HepG2 (cell line): ENCODE data around the gene UBE2QL1. TPM values are rescaled to one million over a fixed set of nuclear protein-coding genes. Genes with fewer than 3 reads are reported as not detected.

Experiments used
- CENPT ChIP-seq: sonication (generic); formaldehyde crosslinking; IDR thresholded peaks from 2 replicates; pipeline ENCODE4 v1.8.0; 2022; ENCODE audit warnings: low read depth, mild to moderate bottlenecking, moderate library complexity, missing genetic modification reagents
- CHCHD3 ChIP-seq: sonication (generic); formaldehyde crosslinking; IDR thresholded peaks from 2 replicates; pipeline ENCODE4 v1.8.0; 2022; ENCODE audit warnings: mild to moderate bottlenecking, missing genetic modification reagents, moderate library complexity
- GMEB1 ChIP-seq: sonication (generic); formaldehyde crosslinking; IDR thresholded peaks from 2 replicates; pipeline ENCODE4 v1.5.1; 2020; ENCODE audit warnings: missing genetic modification reagents, mild to moderate bottlenecking, borderline replicate concordance
- HNF1B ChIP-seq: sonication (generic); formaldehyde crosslinking; IDR thresholded peaks from 2 replicates; pipeline ENCODE4 v1.5.1; 2020; ENCODE audit warnings: mild to moderate bottlenecking, moderate library complexity, missing genetic modification reagents
- JUND ChIP-seq: sonication (generic); formaldehyde crosslinking; IDR thresholded peaks from 2 replicates; pipeline ENCODE4 v1.8.0; 2022; ENCODE audit warnings: mild to moderate bottlenecking, missing genetic modification reagents
- MYPOP ChIP-seq: sonication (generic); formaldehyde crosslinking; IDR thresholded peaks from 2 replicates; pipeline ENCODE4 v1.8.1; 2023; ENCODE audit warnings: mild to moderate bottlenecking, moderate library complexity, missing genetic modification reagents
- NPAS2 ChIP-seq: sonication (generic); formaldehyde crosslinking; IDR thresholded peaks from 2 replicates; pipeline ENCODE4 v1.8.0; 2022; ENCODE audit warnings: mild to moderate bottlenecking, missing genetic modification reagents, borderline replicate concordance
- POLR2AphosphoS5 ChIP-seq: IDR thresholded peaks from 2 replicates; pipeline ENCODE4 v1.6.1; 2012; ENCODE audit warnings: low read depth, low read length
- RBAK ChIP-seq: sonication (generic); formaldehyde crosslinking; IDR thresholded peaks from 2 replicates; pipeline ENCODE4 v1.5.1; 2020; ENCODE audit warnings: mild to moderate bottlenecking, missing genetic modification reagents
- SMAD9 ChIP-seq: sonication (generic); formaldehyde crosslinking; IDR thresholded peaks from 2 replicates; pipeline ENCODE4 v1.5.1; 2020; ENCODE audit warnings: mild to moderate bottlenecking, missing genetic modification reagents
- SMYD3 ChIP-seq: sonication (generic); formaldehyde crosslinking; IDR thresholded peaks from 2 replicates; pipeline ENCODE4 v1.8.1; 2023; ENCODE audit warnings: mild to moderate bottlenecking, missing genetic modification reagents
- SNAPC2 ChIP-seq: sonication (generic); formaldehyde crosslinking; IDR thresholded peaks from 2 replicates; pipeline ENCODE4 v1.8.1; 2022; ENCODE audit warnings: mild to moderate bottlenecking, missing genetic modification reagents
- SOX13 ChIP-seq, 3 experiments: fragments of 450-650 bp in 1 of 3; sonication (generic) in 1 of 3; formaldehyde crosslinking in 1 of 3; IDR thresholded peaks in 2 of 3; conservative IDR thresholded peaks in 1 of 3; 2 replicates each; pipeline versions ENCODE4 v1.5.0 to v1.6.1; 2016 to 2020; ENCODE audit warnings: antibody characterized with exemption in 1 of 3, mild to moderate bottlenecking in 1 of 3, missing compliant biosample characterization in 1 of 3, missing genetic modification reagents in 1 of 3, moderate library complexity in 1 of 3
- SYNCRIP ChIP-seq: fragments of 200-400 bp; formaldehyde crosslinking; IDR thresholded peaks from 2 replicates; pipeline ENCODE4 v1.6.1; 2018; ENCODE audit warnings: mild to moderate bottlenecking, low read depth, low read length; ENCODE audit not compliant: insufficient read depth
- ZFP37 ChIP-seq: sonication (generic); formaldehyde crosslinking; IDR thresholded peaks from 2 replicates; pipeline ENCODE4 v1.4.0; 2020; ENCODE audit warnings: missing genetic modification reagents, borderline replicate concordance
- ZKSCAN1 ChIP-seq: fragments of 150-350 bp; IDR thresholded peaks from 2 replicates; pipeline ENCODE4 v1.6.1; 2014; ENCODE audit warnings: low read length
- ZNF557 ChIP-seq: sonication (generic); formaldehyde crosslinking; IDR thresholded peaks from 2 replicates; pipeline ENCODE4 v1.4.0; 2020; ENCODE audit warnings: missing genetic modification reagents
- ZNF567 ChIP-seq: sonication (generic); formaldehyde crosslinking; IDR thresholded peaks from 2 replicates; pipeline ENCODE4 v1.8.1; 2023; ENCODE audit warnings: mild to moderate bottlenecking, missing genetic modification reagents, borderline replicate concordance
- ZNF576 ChIP-seq: sonication (generic); formaldehyde crosslinking; IDR thresholded peaks from 2 replicates; pipeline ENCODE4 v1.4.0; 2020; ENCODE audit warnings: mild to moderate bottlenecking, missing genetic modification reagents
- ZNF670 ChIP-seq: sonication (generic); formaldehyde crosslinking; IDR thresholded peaks from 2 replicates; pipeline ENCODE4 v1.8.0; 2022; ENCODE audit warnings: mild to moderate bottlenecking, missing genetic modification reagents, borderline replicate concordance
- ZNF780A ChIP-seq: sonication (generic); formaldehyde crosslinking; IDR thresholded peaks from 2 replicates; pipeline ENCODE4 v1.8.0; 2022; ENCODE audit warnings: mild to moderate bottlenecking, missing genetic modification reagents, moderate library complexity
- polyA plus RNA-seq, 8 experiments: library from polyadenylated mRNA; depleted of rRNA in 3 of 8; stranded (reverse) in 7 of 8; unstranded in 1 of 8; fragments of >200 nt; fragmentation: Illumina TruSeq in 4 of 8; extraction: Trizol in 4 of 8; gene quantifications; 2 replicates each; pipeline versions ENCODE4 v1.2.1 to v1.2.3, GENCODE V29; 2011 to 2016; ENCODE audit warnings: low read depth in 4 of 8, missing spikeins in 1 of 8, mixed read lengths in 1 of 8; ENCODE audit not compliant: insufficient read depth in 1 of 8
- total RNA-seq, 5 experiments: library from RNA; depleted of rRNA; stranded (reverse); fragments of >200 nt; fragmentation: Illumina TruSeq; extraction: Trizol; gene quantifications; 2 replicates each; pipeline ENCODE4 v1.2.3, GENCODE V29; 2016; ENCODE audit warnings: low read depth in 1 of 5
- TF ChIP-seq, protein P1 (sequence below): sonication (generic); formaldehyde crosslinking; IDR thresholded peaks from 2 replicates; pipeline ENCODE4 v1.5.0; 2020; ENCODE audit warnings: missing genetic modification reagents

UBE2QL1 gene
- total and polyA plus RNA-seq, 2 of the 13 experiments (the other 11 are each of a cell fraction or from before 2014, with no cell fraction given) = not detected

GRCh38 chr5:6495433-6496206 is 47.0 kb downstream of the UBE2QL1 start (continued):
- TF ChIP-seq ZKSCAN1 = no peak
- TF ChIP-seq ZNF557 (CRISPR knock-in tag) = no peak
- TF ChIP-seq JUND (CRISPR knock-in tag) = no peak
- no peak for TF ChIP-seq GMEB1 (CRISPR knock-in tag)
- TF ChIP-seq CHCHD3 = no peak
- no peak for TF ChIP-seq CENPT (CRISPR knock-in tag)
- TF ChIP-seq SNAPC2 = no peak
- TF ChIP-seq SMYD3 = no peak
- TF ChIP-seq ZNF670 (CRISPR knock-in tag) = no peak
- TF ChIP-seq SYNCRIP = no peak
- TF ChIP-seq SMAD9 (CRISPR knock-in tag) = no peak
- TF ChIP-seq HNF1B (CRISPR knock-in tag) = no peak
- TF ChIP-seq, protein P1, sequence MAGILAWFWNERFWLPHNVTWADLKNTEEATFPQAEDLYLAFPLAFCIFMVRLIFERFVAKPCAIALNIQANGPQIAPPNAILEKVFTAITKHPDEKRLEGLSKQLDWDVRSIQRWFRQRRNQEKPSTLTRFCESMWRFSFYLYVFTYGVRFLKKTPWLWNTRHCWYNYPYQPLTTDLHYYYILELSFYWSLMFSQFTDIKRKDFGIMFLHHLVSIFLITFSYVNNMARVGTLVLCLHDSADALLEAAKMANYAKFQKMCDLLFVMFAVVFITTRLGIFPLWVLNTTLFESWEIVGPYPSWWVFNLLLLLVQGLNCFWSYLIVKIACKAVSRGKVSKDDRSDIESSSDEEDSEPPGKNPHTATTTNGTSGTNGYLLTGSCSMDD (CRISPR knock-in tag) = no peak
- no peak for TF ChIP-seq MYPOP (CRISPR knock-in tag)
- no peak for TF ChIP-seq RBAK (CRISPR knock-in tag)
- TF ChIP-seq POLR2AphosphoS5 = no peak
- TF ChIP-seq ZNF576 = no peak
- no peak for TF ChIP-seq ZNF567 (CRISPR knock-in tag)
- no peak; the same call in 1 of the 2 replicates for TF ChIP-seq SOX13 (IDR thresholded peaks at IDR 0.05)
- TF ChIP-seq SOX13 (CRISPR knock-in tag; conservative IDR thresholded peaks at IDR 0.05 in 1 of 2, IDR thresholded peaks at IDR 0.05 in 1 of 2) = peak in 1 of 2 experiments; percentile 68; a peak in 2 of 4 replicates
- TF ChIP-seq NPAS2 = no peak
- TF ChIP-seq ZNF780A = no peak
- TF ChIP-seq ZFP37 (CRISPR knock-in tag) = no peak
